Frontal cortex (tissue), 4 donors: Measurements from ENCODE around the gene CHST8. TPM values are rescaled to one million over a fixed set of nuclear protein-coding genes. Genes with fewer than 3 reads are reported as not detected.
"Not testable (repeated sequence)": the region's sequence is repeated elsewhere in the genome, so short reads cannot be mapped to it uniquely, and the experiment has no call there.

ENCODE experiments used
- DNase-seq, 2 donors: peaks; one replicate each; pipeline ENCODE4 v3.0.0; 2012; ENCODE audit warnings: low spot score in 2 of 2
- FAIRE-seq: peaks from 2 replicates; lab custom pipeline; 2012; peaks lifted over from hg19 to GRCh38; lab: Jason Lieb, UNC
- total RNA-seq: library from RNA; depleted of rRNA; stranded (reverse); fragments of >200 nt; gene quantifications from one replicate; pipeline ENCODE4 v1.2.3, GENCODE V29; 2014
- donor health status: control.
- donor health status: control.
- donor health status: control.

CHST8 gene
- total RNA-seq, 1 donor from 2014 or later: 5.3 TPM

DNA sequence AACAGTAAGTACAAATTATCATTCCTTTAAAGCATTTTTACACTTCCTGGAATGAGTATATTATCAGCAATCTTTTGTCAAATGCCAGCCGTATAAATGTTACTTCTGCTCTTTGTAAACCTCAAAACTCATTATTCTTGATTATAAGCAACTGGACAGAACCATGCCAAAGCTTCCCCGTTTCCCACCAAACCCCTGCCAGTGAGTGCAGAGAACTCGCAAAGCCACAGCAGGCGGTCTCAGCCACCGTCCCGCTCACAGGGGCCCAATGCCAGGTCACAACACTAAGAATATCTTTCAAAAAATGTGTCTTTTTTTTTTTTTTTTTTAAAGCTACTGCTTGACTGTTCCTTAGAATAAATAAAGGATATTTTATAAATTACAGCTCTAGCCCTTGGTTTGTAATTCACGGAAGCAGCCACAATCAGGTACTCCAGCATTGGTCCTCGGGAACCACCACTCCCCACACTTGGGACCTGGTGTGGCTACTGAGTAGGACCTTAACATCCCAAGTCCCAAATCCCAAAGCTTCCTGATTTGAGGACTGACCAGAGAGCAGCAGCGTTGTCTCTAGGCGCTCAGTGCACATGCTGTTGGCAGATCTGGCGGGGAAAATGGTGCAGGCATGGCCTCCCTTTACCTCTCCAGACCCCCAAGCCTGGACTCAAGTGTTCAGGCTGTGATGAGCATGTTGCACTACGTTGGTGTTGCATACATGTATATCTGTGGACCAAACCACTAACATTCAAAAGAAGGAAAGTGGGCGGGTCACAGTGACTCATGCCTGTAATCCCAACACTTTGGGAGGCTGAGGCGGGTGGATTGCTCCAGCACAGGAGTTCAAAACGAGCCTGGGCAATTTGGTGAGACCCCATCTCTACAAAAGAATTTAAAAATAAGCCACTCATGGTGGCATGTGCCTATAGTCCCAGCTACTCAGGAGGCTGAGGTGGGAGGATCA, 193.9 kb downstream of the CHST8 start:
- no peak for FAIRE-seq
- DNase-seq: peak; percentile 21 to 28

DNA sequence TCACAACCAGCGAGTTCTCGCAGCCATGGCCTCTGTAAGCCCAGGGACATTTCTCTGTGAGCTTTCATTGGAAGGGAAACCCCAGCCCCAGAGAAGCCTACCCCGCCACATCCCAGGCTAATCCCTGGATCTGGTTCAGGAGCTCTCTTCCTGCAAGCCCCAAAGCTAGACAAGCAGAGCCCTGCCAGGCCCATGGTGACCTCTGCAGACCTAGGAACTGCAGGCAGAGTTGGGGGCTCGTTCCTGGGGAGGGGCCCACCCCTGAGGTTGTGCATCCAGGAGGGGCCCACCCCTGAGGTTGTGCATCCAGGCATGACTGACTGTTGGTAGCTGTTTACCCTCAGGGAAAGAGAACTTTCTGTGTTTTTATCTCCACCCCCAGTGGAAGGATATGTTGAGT, 196.7 kb downstream of the CHST8 start:
- DNase-seq (no peak), FAIRE-seq (no peak)

DNA sequence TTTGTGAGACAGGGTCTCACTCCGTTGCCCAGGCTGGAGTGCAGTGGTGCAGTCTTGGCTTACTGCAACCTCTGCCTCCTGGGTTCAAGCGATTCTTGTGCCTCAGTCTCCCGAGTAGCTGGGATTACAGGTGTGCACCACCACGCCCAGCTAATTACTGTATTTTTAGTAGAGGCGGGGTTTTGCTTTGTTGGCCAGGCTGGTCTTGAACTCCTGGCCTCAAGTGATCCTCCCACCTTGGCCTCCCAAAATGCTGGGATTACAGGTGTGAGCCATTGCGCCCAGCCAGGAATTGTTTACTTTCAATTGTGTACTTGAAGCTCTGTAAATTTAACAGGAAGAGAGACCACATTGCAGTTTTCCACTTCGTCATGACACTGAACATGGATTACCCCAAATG, 197.3 kb downstream of the CHST8 start:
- not testable (repeated sequence) for FAIRE-seq, DNase-seq

DNA sequence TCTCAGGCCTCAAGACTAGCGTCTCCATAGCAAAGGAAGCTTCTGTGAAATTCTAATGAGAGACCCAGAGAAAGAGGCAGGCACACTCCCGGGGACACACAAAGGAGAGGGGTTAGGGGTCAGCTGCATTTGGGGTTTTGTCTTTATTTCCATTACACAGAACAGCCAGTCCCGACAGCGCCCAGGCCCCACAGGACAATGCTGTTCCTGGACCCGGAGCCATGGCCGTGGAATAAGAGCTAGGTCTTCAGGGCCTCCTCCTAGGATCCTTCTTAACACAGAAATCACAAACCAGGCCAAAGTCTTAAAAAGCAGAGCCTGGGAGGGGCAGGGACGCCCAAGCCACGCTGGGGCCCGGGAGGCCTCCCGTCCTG, 197.7 kb downstream of the CHST8 start:
- FAIRE-seq (no peak), DNase-seq (peak in 1 of 2 donors; percentile 24)

DNA sequence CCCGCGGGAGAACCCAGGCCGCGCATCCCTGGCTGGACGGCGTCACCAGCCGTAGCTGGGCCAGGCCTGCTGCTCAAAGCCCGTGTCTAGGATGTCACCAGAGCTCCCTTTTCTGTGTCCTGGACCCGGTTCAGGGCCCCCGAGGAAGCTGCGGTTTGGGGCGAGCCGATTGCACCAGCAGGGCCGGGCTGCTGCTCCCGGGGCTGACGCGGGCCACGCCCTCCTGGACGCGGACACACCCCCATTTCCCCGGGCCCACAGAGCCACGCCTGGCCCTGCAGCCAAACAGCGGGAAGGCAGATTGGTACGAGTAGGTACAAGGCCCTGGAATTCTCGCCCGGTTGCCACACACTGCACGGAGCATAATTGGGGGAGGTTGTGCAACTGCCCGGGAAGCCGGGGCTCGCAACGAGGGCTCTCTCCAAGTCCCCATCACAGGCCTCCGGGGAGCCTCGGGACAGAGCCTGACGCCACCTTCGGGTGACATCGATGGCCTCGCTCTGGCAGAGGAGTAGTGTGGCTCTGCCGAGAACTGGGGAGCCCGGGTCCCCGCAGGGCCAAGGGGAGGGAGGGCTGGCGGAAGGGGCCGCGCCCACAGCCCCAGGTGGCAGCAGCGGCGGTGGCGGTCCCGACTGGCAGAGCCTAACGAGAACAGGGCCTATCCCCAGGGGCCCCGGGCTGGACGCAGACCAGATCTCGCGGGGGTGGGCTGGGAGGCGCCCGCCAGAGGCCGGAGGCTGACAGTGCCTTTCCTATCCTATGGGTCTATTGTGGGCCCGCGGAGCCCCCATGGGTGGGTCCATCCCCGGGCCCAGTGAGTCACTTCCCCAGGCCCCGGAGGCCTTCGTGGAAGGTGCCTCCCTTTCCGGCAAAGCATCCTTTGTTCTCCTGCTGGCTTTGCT, 198.4 kb downstream of the CHST8 start:
- peak in 1 of 2 donors; percentile 51 for DNase-seq
- no peak for FAIRE-seq

DNA sequence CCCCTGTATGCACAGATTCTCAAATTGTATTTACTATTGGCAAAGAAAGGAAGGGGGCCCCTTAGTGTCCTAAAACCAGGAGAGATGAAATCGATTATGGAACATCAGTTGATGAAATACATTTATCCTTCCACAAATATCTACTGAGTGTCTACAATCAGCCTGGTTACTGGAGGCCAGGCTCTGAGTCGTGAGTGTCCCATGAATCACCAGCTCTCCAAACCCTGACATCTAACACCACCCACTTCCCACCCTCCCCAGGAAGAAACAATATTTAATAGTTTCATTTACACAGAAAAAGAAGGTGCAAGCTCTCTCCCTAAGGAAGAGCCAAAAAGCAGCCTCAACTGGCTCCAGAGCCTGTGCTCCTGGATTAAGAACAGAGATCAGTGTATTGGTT, 200.1 kb downstream of the CHST8 start:
- DNase-seq (no peak), FAIRE-seq (no peak)

Other genes starting within 250 kb of the CHST8 start
- gene CEBPG, start 248.2 kb upstream of the CHST8 start, total RNA-seq: 54.6 TPM
- gene PEPD, start 100.2 kb upstream of the CHST8 start, total RNA-seq: 28.1 TPM
- gene KCTD15, start 174.9 kb downstream of the CHST8 start, total RNA-seq: 69.7 TPM